H9 (cell line): ENCODE data around the gene SRF. TPM values are rescaled to one million over a fixed set of nuclear protein-coding genes. Genes with fewer than 3 reads are reported as not detected.

Source experiments
- DNase-seq: peaks from one replicate; pipeline ENCODE4 v3.0.0-alpha.2; 2017
- H2AFZ ChIP-seq: one replicate; pipeline ENCODE4 v1.6.1; 2013; ENCODE audit warnings: mild to moderate bottlenecking, low read length, control low read depth, moderate library complexity
- H2AK5ac ChIP-seq: 2 replicates; pipeline ENCODE4 v1.6.1; 2013; ENCODE audit warnings: low read length, control low read depth, mixed read lengths; ENCODE audit not compliant: insufficient read length
- H2BK120ac ChIP-seq: one replicate; pipeline ENCODE4 v1.6.1; 2013; ENCODE audit warnings: low read depth, mild to moderate bottlenecking, low read length, control low read depth, inconsistent platforms; ENCODE audit not compliant: poor library complexity, severe bottlenecking
- H2BK12ac ChIP-seq: 2 replicates; pipeline ENCODE4 v1.6.1; 2013; ENCODE audit warnings: low read length, control low read depth, mixed read lengths, low read depth; ENCODE audit not compliant: insufficient read length
- H2BK15ac ChIP-seq: 2 replicates; pipeline ENCODE4 v1.6.1; 2013; ENCODE audit warnings: low read depth, low read length, control low read depth
- H2BK20ac ChIP-seq: one replicate; pipeline ENCODE4 v1.6.1; 2013; ENCODE audit warnings: low read depth, mild to moderate bottlenecking, low read length, control low read depth, inconsistent platforms; ENCODE audit not compliant: poor library complexity, severe bottlenecking
- H2BK5ac ChIP-seq: 2 replicates; pipeline ENCODE4 v1.6.1; 2013; ENCODE audit warnings: low read length, control low read depth, mixed read lengths; ENCODE audit not compliant: insufficient read length
- H3K14ac ChIP-seq: 2 replicates; pipeline ENCODE4 v1.6.1; 2013; ENCODE audit warnings: low read length, control low read depth; ENCODE audit not compliant: insufficient read depth
- H3K18ac ChIP-seq: 2 replicates; pipeline ENCODE4 v1.6.1; 2013; ENCODE audit warnings: low read depth, mild to moderate bottlenecking, mixed read lengths, low read length, control low read depth; ENCODE audit not compliant: insufficient read length
- H3K23ac ChIP-seq: 2 replicates; pipeline ENCODE4 v1.6.1; 2013; ENCODE audit warnings: low read length, control low read depth, mixed read lengths, low read depth; ENCODE audit not compliant: insufficient read length
- H3K23me2 ChIP-seq: 2 replicates; pipeline ENCODE4 v1.6.1; 2013; ENCODE audit warnings: low read depth, mild to moderate bottlenecking, mixed read lengths, low read length, control low read depth; ENCODE audit not compliant: insufficient read length, poor library complexity, severe bottlenecking
- H3K27ac ChIP-seq: 2 replicates; pipeline ENCODE4 v1.5.1; 2013; ENCODE audit warnings: low read length, control low read depth, mixed read lengths, low read depth; ENCODE audit not compliant: insufficient read length
- H3K27me3 ChIP-seq: 2 replicates; pipeline ENCODE4 v1.6.1; 2013; ENCODE audit warnings: low read length, control low read depth, inconsistent platforms; ENCODE audit not compliant: insufficient read depth
- H3K4ac ChIP-seq: 2 replicates; pipeline ENCODE4 v1.6.1; 2013; ENCODE audit warnings: low read depth, mild to moderate bottlenecking, control low read depth, inconsistent platforms, low read length, moderate library complexity
- H3K4me1 ChIP-seq: 2 replicates; pipeline ENCODE4 v1.6.1; 2013; ENCODE audit warnings: low read length, control low read depth, inconsistent platforms; ENCODE audit not compliant: insufficient read depth
- H3K4me2 ChIP-seq: 2 replicates; pipeline ENCODE4 v1.6.1; 2013; ENCODE audit warnings: low read length, control low read depth, mixed read lengths; ENCODE audit not compliant: insufficient read length, insufficient read depth
- H3K56ac ChIP-seq: 2 replicates; pipeline ENCODE4 v1.6.1; 2013; ENCODE audit warnings: low read depth, mild to moderate bottlenecking, mixed read lengths, low read length, control low read depth; ENCODE audit not compliant: insufficient read length
- H3K79me1 ChIP-seq: 2 replicates; pipeline ENCODE4 v1.6.1; 2013; ENCODE audit warnings: low read depth, mild to moderate bottlenecking, moderate library complexity, low read length, control low read depth, inconsistent platforms; ENCODE audit not compliant: insufficient read depth, poor library complexity, severe bottlenecking
- H3K79me2 ChIP-seq: 2 replicates; pipeline ENCODE4 v1.6.1; 2013; ENCODE audit warnings: low read length, control low read depth, inconsistent platforms; ENCODE audit not compliant: insufficient read depth
- H3K9ac ChIP-seq: 2 replicates; pipeline ENCODE4 v1.6.1; 2013; ENCODE audit warnings: low read length, control low read depth, mixed read lengths; ENCODE audit not compliant: insufficient read length; ENCODE audit errors: extremely low read depth
- H3K9me3 ChIP-seq: one replicate; pipeline ENCODE4 v1.6.1; 2013; ENCODE audit warnings: low read depth, low read length, inconsistent platforms; ENCODE audit not compliant: control insufficient read depth
- H3T11ph ChIP-seq: one replicate; pipeline ENCODE4 v1.6.1; 2013; ENCODE audit warnings: mild to moderate bottlenecking, low read length, control low read depth, inconsistent platforms
- H4K20me1 ChIP-seq: one replicate; pipeline ENCODE4 v1.6.1; 2013; ENCODE audit not compliant: control insufficient read depth, insufficient read length, insufficient read depth
- H4K5ac ChIP-seq: 2 replicates; pipeline ENCODE4 v1.6.1; 2013; ENCODE audit warnings: low read depth, mild to moderate bottlenecking, mixed read lengths, low read length, control low read depth; ENCODE audit not compliant: insufficient read length
- H4K8ac ChIP-seq: replicated peaks from 2 replicates; pipeline ENCODE4 v1.6.1; 2013; ENCODE audit warnings: low read length, control low read depth, mixed read lengths, low read depth; ENCODE audit not compliant: insufficient read length
- H4K91ac ChIP-seq: 2 replicates; pipeline ENCODE4 v1.6.1; 2013; ENCODE audit warnings: low read depth, mild to moderate bottlenecking, moderate library complexity, mixed read lengths, low read length, control low read depth; ENCODE audit not compliant: insufficient read length
- H3K27ac Mint-ChIP-seq, 3 experiments: 2 replicates in 2 of 3; 3 replicates in 1 of 3; pipeline ENCODE4 v1.8.0; 2020 to 2021; ENCODE audit warnings: mixed read lengths in 3 of 3, mild to moderate bottlenecking in 1 of 3, moderate library complexity in 1 of 3
- H3K27me3 Mint-ChIP-seq: 2 replicates; pipeline ENCODE4 v1.8.0; 2021; ENCODE audit warnings: low read depth, mild to moderate bottlenecking, moderate library complexity, mixed read lengths
- H3K36me3 Mint-ChIP-seq, 3 experiments: 2 replicates in 2 of 3; 3 replicates in 1 of 3; pipeline ENCODE4 v1.8.0; 2020 to 2021; ENCODE audit warnings: low read depth in 3 of 3, mixed read lengths in 3 of 3; ENCODE audit not compliant: insufficient read depth in 1 of 3
- H3K4me1 Mint-ChIP-seq, 2 experiments: 2 replicates each; pipeline ENCODE4 v1.8.0; 2020; ENCODE audit warnings: mixed read lengths in 2 of 2
- H3K4me3 Mint-ChIP-seq, 2 experiments: 2 replicates in 1 of 2; 3 replicates in 1 of 2; pipeline ENCODE4 v1.8.0; 2020 to 2021; ENCODE audit warnings: mild to moderate bottlenecking in 2 of 2, mixed read lengths in 2 of 2, moderate library complexity in 1 of 2
- H3K9me3 Mint-ChIP-seq, 2 experiments: 2 replicates in 1 of 2; 3 replicates in 1 of 2; pipeline ENCODE4 v1.8.0; 2020; ENCODE audit warnings: mild to moderate bottlenecking in 2 of 2, mixed read lengths in 2 of 2, moderate library complexity in 1 of 2
- CTCF ChIP-seq: fragments of 200-600 bp; sonication (generic); conservative IDR thresholded peaks from 3 replicates; pipeline ENCODE4 v1.8.0; 2021; ENCODE audit warnings: antibody characterized with exemption, mild to moderate bottlenecking
- WGBS: extraction: QIAGEN DNeasy Blood & Tissue Kit; methylation state at CpG from one replicate; pipeline ENCODE4 v1.1.7; 2013; ENCODE audit warnings: missing lambda C conversion rate, low lambda C conversion rate, mixed read lengths; ENCODE audit not compliant: insufficient read length; ENCODE audit errors: extremely low coverage; 5-methylcytosine and 5-hydroxymethylcytosine counted together
- total RNA-seq: library from RNA; stranded (reverse); gene quantifications from 2 replicates; pipeline ENCODE4 v1.2.1, GENCODE V29; 2021

Gene SRF
- total RNA-seq, 1 experiment from 2014 or later: 57.5 TPM

DNA sequence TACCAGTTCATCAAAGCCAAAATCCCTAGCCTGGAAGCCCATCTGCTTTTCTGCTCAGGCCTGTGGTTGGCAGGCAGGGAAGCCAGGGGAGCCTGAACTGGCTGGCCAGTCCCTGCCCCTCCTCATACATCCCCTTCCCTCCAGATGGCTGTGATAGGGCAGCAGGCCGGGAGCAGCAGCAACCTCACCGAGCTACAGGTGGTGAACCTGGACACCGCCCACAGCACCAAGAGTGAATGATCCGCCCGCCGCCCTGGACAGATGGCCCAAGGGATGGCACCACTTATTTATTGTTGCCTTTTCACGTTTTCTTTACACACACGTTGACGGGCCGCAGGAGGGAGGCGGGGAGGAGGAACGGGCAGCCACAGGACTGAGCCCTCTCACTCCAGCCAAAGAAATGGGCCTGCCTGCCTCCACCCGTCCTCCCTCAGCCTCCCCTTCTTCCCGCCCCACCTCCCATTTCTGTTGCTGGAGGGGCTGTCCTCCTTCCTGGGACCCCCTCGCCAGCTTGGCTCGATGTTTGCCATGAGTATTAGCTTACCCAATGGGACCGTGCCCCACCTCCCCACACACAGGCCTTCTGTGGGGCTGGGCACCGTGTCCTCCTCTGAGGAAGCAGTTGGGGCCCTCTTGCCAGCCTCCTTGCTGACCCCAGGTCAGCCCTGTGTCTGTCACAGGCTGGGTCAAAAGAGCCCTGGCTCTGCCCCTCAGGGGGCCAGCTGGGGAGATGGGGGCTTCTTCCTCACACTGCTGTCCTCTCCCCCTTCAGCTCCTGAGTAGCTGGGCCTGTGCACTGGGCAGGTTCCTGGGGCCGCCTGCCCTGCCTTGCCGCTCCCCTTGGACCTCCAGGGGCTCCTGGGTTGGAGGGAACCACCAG lies 8.1 kb downstream of the SRF start:
- H3K14ac ChIP-seq: no peak overlapping the region
- H2AFZ ChIP-seq: no peak overlapping the region
- H3K4ac ChIP-seq: no peak overlapping the region
- DNase-seq: no peak
- no peak overlapping the region for H3K23ac ChIP-seq
- H3K4me1 ChIP-seq: no peaks in the 10 kb centered on the region
- H4K91ac ChIP-seq: no peak overlapping the region
- TF ChIP-seq CTCF: no peak
- peaks cover 9% of the 10 kb centered on the region for H3K23me2 ChIP-seq
- H2BK120ac ChIP-seq: no peak overlapping the region
- no peaks in the 10 kb centered on the region for H3K9me3 ChIP-seq
- H2BK5ac ChIP-seq: no peak overlapping the region
- H3K4me3 Mint-ChIP-seq: no peak overlapping the region
- no peak overlapping the region for H3K56ac ChIP-seq
- H3K79me2 ChIP-seq: no peaks in the 10 kb centered on the region
- no peak overlapping the region for H3K9ac ChIP-seq
- H3T11ph ChIP-seq: no peak overlapping the region
- peaks cover 32 to 50% (median 48%) of the 10 kb centered on the region in 3 experiments; a peak in 6 of 7 replicates for H3K36me3 Mint-ChIP-seq
- H3K27me3 ChIP-seq: no peaks in the 10 kb centered on the region
- no peaks in the 10 kb centered on the region for H3K9me3 Mint-ChIP-seq
- no peak overlapping the region for H2AK5ac ChIP-seq
- H3K79me1 ChIP-seq: peaks cover 4% of the 10 kb centered on the region
- WGBS: no CpG with 5 or more reads among the region's 20 CpGs
- H4K8ac ChIP-seq: no peak overlapping the region
- peaks cover 27 to 28% of the 10 kb centered on the region in 2 experiments for H3K4me1 Mint-ChIP-seq
- H2BK15ac ChIP-seq: no peak overlapping the region
- H4K5ac ChIP-seq: no peak overlapping the region
- no peaks in the 10 kb centered on the region for H4K20me1 ChIP-seq
- no peak overlapping the region for H3K18ac ChIP-seq
- no peak overlapping the region for H2BK12ac ChIP-seq
- no peak overlapping the region for H3K4me2 ChIP-seq
- no peak overlapping the region for H3K27ac ChIP-seq
- H3K27ac Mint-ChIP-seq: no peak overlapping the region; a peak in 1 of 7 replicates
- no peaks in the 10 kb centered on the region for H3K27me3 Mint-ChIP-seq
- no peak overlapping the region for H2BK20ac ChIP-seq
